Adrenal gland (tissue), 12 donors: ENCODE results near the gene DDIT4L. TPM values are rescaled to one million over a fixed set of nuclear protein-coding genes. Genes with fewer than 3 reads are reported as not detected.

Experiments used
- DNase-seq, 7 donors: peaks; one replicate each; pipeline ENCODE4 v3.0.0-alpha.2; 2019 to 2020
- H3K27ac ChIP-seq, 5 donors: fragments of 200-600 bp; sonication (generic) in 4 of 5; 1 replicate in 3 of 5; 2 replicates in 2 of 5; pipeline versions ENCODE4 v1.5.1 to v1.8.0; 2016 to 2020; ENCODE audit warnings: mild to moderate bottlenecking in 1 of 5
- H3K27me3 ChIP-seq: fragments of 200-600 bp; 2 replicates; pipeline ENCODE4 v1.8.0; 2021
- H3K36me3 ChIP-seq, 2 donors: fragments of 200-600 bp; replicated peaks in 1 of 2; 1 replicate in 1 of 2; 2 replicates in 1 of 2; pipeline versions ENCODE4 v1.5.1 to v1.8.0; 2018 to 2022
- H3K4me1 ChIP-seq, 2 donors: fragments of 200-600 bp; replicated peaks in 1 of 2; 1 replicate in 1 of 2; 2 replicates in 1 of 2; pipeline versions ENCODE4 v1.5.1 to v1.8.0; 2018 to 2021
- H3K4me3 ChIP-seq, 4 donors: fragments of 200-600 bp; sonication (generic) in 3 of 4; one replicate each; pipeline ENCODE4 v1.5.1; 2016 to 2018
- H3K9me3 ChIP-seq, 3 donors: fragments of 200-600 bp; sonication (generic) in 1 of 3; replicated peaks in 1 of 3; 1 replicate in 2 of 3; 2 replicates in 1 of 3; pipeline versions ENCODE4 v1.5.1 to v1.8.0; 2016 to 2021
- CTCF ChIP-seq, 6 experiments: fragments of 450-650 bp in 4 of 6; fragments of 200-600 bp in 2 of 6; sonication (generic) in 1 of 6; IDR thresholded peaks; 1 replicate in 5 of 6; 2 replicates in 1 of 6; pipeline versions ENCODE4 v1.5.1 to v1.8.0; 2016 to 2021; ENCODE audit warnings: antibody characterized with exemption in 6 of 6, mild to moderate bottlenecking in 2 of 6, moderate library complexity in 1 of 6
- POLR2A ChIP-seq, 2 donors: fragments of 450-650 bp; IDR thresholded peaks; one replicate each; pipeline ENCODE4 v1.6.1; 2017; ENCODE audit warnings: antibody characterized with exemption in 2 of 2, mild to moderate bottlenecking in 2 of 2, moderate library complexity in 1 of 2
- WGBS, 4 donors: extraction: QIAGEN DNeasy Blood & Tissue Kit in 2 of 4; methylation state at CpG; one replicate each; pipeline versions ENCODE4 v1.1.5 to v1.1.7; 2013 to 2017; 5-methylcytosine and 5-hydroxymethylcytosine counted together
- intact Hi-C, 2 donors: fragments of 100-400 bp; cut with DNase I; formaldehyde crosslinking; loops; one replicate each; pipeline versions ENCODE4 v1.14.1 to v1.15.0; 2022 to 2023
- polyA plus RNA-seq, 3 donors: library from polyadenylated mRNA; stranded (reverse); fragments of 200-250 nt in 2 of 3; fragments of 350-450 nt in 1 of 3; fragmentation: Illumina TruSeq in 1 of 3; extraction: RNeasy Lipid Tissue Mini Kit (QIAGEN cat#74804) in 1 of 3; gene quantifications; one replicate each; pipeline ENCODE4 v1.2.3, GENCODE V29; 2013 to 2014
- total RNA-seq, 9 donors: library from RNA; depleted of rRNA in 4 of 9; stranded (reverse); fragments of >200 nt in 4 of 9; fragments of 120-200 nt in 1 of 9; fragmentation: NEBNext Ultra II Directional in 1 of 9; extraction: Animal tissue kit (Norgen Biotek cat#: 25700) in 1 of 9; gene quantifications; one replicate each; pipeline versions ENCODE4 v1.1.0 to v1.2.4, GENCODE V29; 2013 to 2023
- donor health status: healthy with polysubstance abuse.
- donor health status: Bipolar disorder and iron deficiency.
- donor health status: DM: yes; HTN: yes; CAD: no.
- donor health status: DM: no; HTN: no; CAD: no.
- donor health status: DM: no; HTN: no; CAD: no.
- donor health status: DM: yes; HTN: yes; CAD: no.

The DDIT4L gene
- total and polyA plus RNA-seq, 12 donors, result 0.17 to 14.4 (median 1.2) TPM

GRCh38 chr4:100224160-100224559 is 33.9 kb upstream of the DDIT4L start:
- no peak for DNase-seq
- TF ChIP-seq POLR2A (IDR thresholded peaks at IDR 0.05) (no peak), CTCF (IDR thresholded peaks at IDR 0.05) (no peak)
- H3K4me1 ChIP-seq, result no peaks in the 10 kb centered on the region
- no peak overlapping the region for H3K27ac ChIP-seq
- H3K36me3 ChIP-seq, result no peaks in the 10 kb centered on the region
- intact Hi-C loops, result no loop called here
- H3K4me3 ChIP-seq, result no peak overlapping the region
- H3K9me3 ChIP-seq, result peaks cover 0 to 16% (median 0%) of the 10 kb centered on the region in 3 donors
- H3K27me3 ChIP-seq, result no peaks in the 10 kb centered on the region

- no peaks in the 10 kb centered on the region for H3K27me3 ChIP-seq
- DNase-seq, result no peak
- 0 to 79% (median 53%) methylated on average over 1 of the region's 1 CpG for WGBS, 4 donors
- H3K27ac ChIP-seq, result no peak overlapping the region
- no peaks in the 10 kb centered on the region for H3K9me3 ChIP-seq
- TF ChIP-seq CTCF (IDR thresholded peaks at IDR 0.05) (no peak), POLR2A (IDR thresholded peaks at IDR 0.05) (no peak)
- no peak overlapping the region for H3K4me3 ChIP-seq
- no peaks in the 10 kb centered on the region for H3K36me3 ChIP-seq
- H3K4me1 ChIP-seq, result no peaks in the 10 kb centered on the region
- intact Hi-C loops, result no loop called here
Measured at GRCh38 chr4:100208964-100209363, 18.7 kb upstream of the DDIT4L start.

GRCh38 chr4:100208459-100208858 is 18.2 kb upstream of the DDIT4L start:
- Histone ChIP-seq H3K9me3 (no peaks in the 10 kb centered on the region), H3K4me1 (no peaks in the 10 kb centered on the region), H3K27me3 (no peaks in the 10 kb centered on the region), H3K4me3 (no peak overlapping the region), H3K36me3 (no peaks in the 10 kb centered on the region), H3K27ac (no peak overlapping the region)
- intact Hi-C loops, result no loop called here
- no peak for TF ChIP-seq CTCF (IDR thresholded peaks at IDR 0.05)
- TF ChIP-seq POLR2A (IDR thresholded peaks at IDR 0.05), result no peak
- 65 to 79% (median 71%) methylated on average over 3 of the region's 3 CpGs for WGBS, 4 donors
- DNase-seq, result no peak

GRCh38 chr4:100206850-100207249 is 16.6 kb upstream of the DDIT4L start:
- no peak for DNase-seq
- Histone ChIP-seq H3K9me3 (no peaks in the 10 kb centered on the region), H3K36me3 (no peaks in the 10 kb centered on the region), H3K27ac (no peak overlapping the region), H3K27me3 (no peaks in the 10 kb centered on the region), H3K4me1 (no peaks in the 10 kb centered on the region), H3K4me3 (no peak overlapping the region)
- TF ChIP-seq CTCF (IDR thresholded peaks at IDR 0.05), result no peak
- no peak for TF ChIP-seq POLR2A (IDR thresholded peaks at IDR 0.05)
- intact Hi-C loops, result no loop called here
